Ascending aorta (tissue), 2 donors: ENCODE results near the gene ADIPOR2. TPM values are rescaled to one million over a fixed set of nuclear protein-coding genes. Genes with fewer than 3 reads are reported as not detected.

Source experiments
- DNase-seq, 2 donors: peaks; one replicate each; pipeline ENCODE4 v3.0.0-alpha.2; 2019; ENCODE audit warnings: low spot score in 2 of 2
- H3K27ac ChIP-seq, 2 donors: fragments of 200-600 bp; sonication (generic); one replicate each; pipeline ENCODE4 v1.5.1; 2016 to 2017; ENCODE audit warnings: mild to moderate bottlenecking in 1 of 2
- H3K27me3 ChIP-seq: fragments of 200-600 bp; sonication (generic); one replicate; pipeline ENCODE4 v1.5.1; 2017
- H3K36me3 ChIP-seq, 2 donors: fragments of 200-600 bp; sonication (generic); one replicate each; pipeline ENCODE4 v1.5.1; 2016
- H3K4me1 ChIP-seq, 2 donors: fragments of 200-600 bp; sonication (generic); one replicate each; pipeline ENCODE4 v1.5.1; 2016 to 2017; ENCODE audit warnings: mild to moderate bottlenecking in 1 of 2
- H3K4me3 ChIP-seq, 2 donors: fragments of 200-600 bp; sonication (generic); one replicate each; pipeline ENCODE4 v1.5.1; 2016 to 2017; ENCODE audit warnings: mild to moderate bottlenecking in 1 of 2
- H3K9me3 ChIP-seq, 2 donors: fragments of 200-600 bp; sonication (generic); one replicate each; pipeline ENCODE4 v1.5.1; 2016
- CTCF ChIP-seq, 3 experiments: fragments of 200-600 bp in 2 of 3; fragments of 450-650 bp in 1 of 3; sonication (generic) in 2 of 3; IDR thresholded peaks; one replicate each; pipeline ENCODE4 v1.5.1; 2016 to 2019; ENCODE audit warnings: antibody characterized with exemption in 3 of 3, mild to moderate bottlenecking in 1 of 3, moderate library complexity in 1 of 3
- intact Hi-C: fragments of 100-400 bp; cut with DNase I; formaldehyde crosslinking; loops from one replicate; pipeline ENCODE4 v1.15.1; 2023
- total RNA-seq: library from RNA; depleted of rRNA; stranded (reverse); fragments of >200 nt; gene quantifications from one replicate; pipeline ENCODE4 v1.1.0, GENCODE V29; 2016

Gene ADIPOR2
- total RNA-seq, 1 donor from 2014 or later = 25.7 TPM

- H3K27me3 ChIP-seq = no peaks in the 10 kb centered on the region
- peaks cover 12 to 24% of the 10 kb centered on the region in 2 donors for H3K36me3 ChIP-seq
- DNase-seq = no peak
- no peak overlapping the region for H3K27ac ChIP-seq
- TF ChIP-seq CTCF (IDR thresholded peaks at IDR 0.05) = no peak
- intact Hi-C loops = no loop called here
- no peak overlapping the region for H3K4me3 ChIP-seq
- peaks cover 0 to 4% of the 10 kb centered on the region in 2 donors for H3K4me1 ChIP-seq
- H3K9me3 ChIP-seq = no peaks in the 10 kb centered on the region
These were observed 91.3 kb downstream of the ADIPOR2 start for GRCh38 chr12:1782215-1782614.

DNA sequence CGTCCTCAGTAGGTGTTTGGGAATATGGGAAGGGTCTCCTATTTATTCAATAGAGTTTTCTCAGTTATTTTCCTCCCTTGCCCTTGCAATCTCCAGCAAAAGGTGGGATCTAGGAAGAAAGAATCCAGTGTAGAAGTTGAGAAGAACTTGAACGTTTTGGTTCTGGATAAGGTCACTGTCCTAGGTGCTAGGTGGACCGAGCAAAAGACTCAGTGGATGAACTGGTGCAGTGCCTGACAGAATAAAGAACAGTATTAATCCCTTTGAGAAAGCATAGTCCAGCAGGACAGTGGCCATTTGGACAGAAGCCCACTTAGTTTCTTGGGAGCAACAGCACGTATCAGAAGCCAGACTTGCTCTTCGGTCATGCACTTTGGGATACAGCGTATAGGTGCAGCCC lies 96.8 kb downstream of the ADIPOR2 start:
- Histone ChIP-seq H3K27ac (no peak overlapping the region), H3K36me3 (peaks cover 12 to 19% of the 10 kb centered on the region in 2 donors)

DNA sequence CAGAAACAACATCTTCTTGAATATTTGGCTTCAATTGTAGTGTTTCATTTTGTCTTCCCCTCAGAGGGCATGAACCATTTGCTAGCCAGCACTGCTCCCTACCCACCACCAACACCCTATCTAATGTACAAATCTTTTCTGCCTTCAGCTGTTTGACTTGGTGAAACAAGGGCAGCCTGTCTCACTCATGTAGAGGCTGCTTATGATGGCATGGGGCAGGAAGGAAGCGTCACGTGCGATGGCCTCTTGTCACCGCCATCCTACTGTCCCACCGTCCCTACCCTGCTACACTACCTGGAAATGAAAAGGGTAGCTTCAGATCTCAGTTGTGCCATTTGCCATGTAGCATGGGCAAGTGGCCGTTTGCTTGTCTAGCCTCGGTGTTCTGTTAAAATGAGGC lies 99.6 kb downstream of the ADIPOR2 start:
- Histone ChIP-seq H3K4me3 (no peak overlapping the region), H3K9me3 (no peaks in the 10 kb centered on the region), H3K4me1 (peaks cover 0 to under 1% of the 10 kb centered on the region in 2 donors), H3K27me3 (no peaks in the 10 kb centered on the region), H3K27ac (no peak overlapping the region), H3K36me3 (peaks cover 8 to 12% of the 10 kb centered on the region in 2 donors)
- no peak for DNase-seq
- TF ChIP-seq CTCF (IDR thresholded peaks at IDR 0.05) = no peak
- intact Hi-C loops = no loop called here

More for the DNA sequence above, 96.8 kb downstream of the ADIPOR2 start:
- Histone ChIP-seq H3K4me1 (no peaks in the 10 kb centered on the region), H3K27me3 (no peaks in the 10 kb centered on the region), H3K9me3 (no peaks in the 10 kb centered on the region), H3K4me3 (no peak overlapping the region)
- no peak for DNase-seq
- TF ChIP-seq CTCF (IDR thresholded peaks at IDR 0.05) = no peak
- intact Hi-C loops = no loop called here

- intact Hi-C loops = loop anchor here (1.0 kb wide), 1 partner anchor 139 kb away; no protein-coding TSS in a partner anchor
- peak in 1 of 2 donors; percentile 83 for DNase-seq
- H3K36me3 ChIP-seq = peaks cover under 1 to 3% of the 10 kb centered on the region in 2 donors
- no peaks in the 10 kb centered on the region for H3K9me3 ChIP-seq
- peaks cover 0 to 6% of the 10 kb centered on the region in 2 donors for H3K4me1 ChIP-seq
- H3K27me3 ChIP-seq = no peaks in the 10 kb centered on the region
- no peak overlapping the region for H3K27ac ChIP-seq
- TF ChIP-seq CTCF (IDR thresholded peaks at IDR 0.05) = peak; percentile 82 to 87 (median 87)
- no peak overlapping the region for H3K4me3 ChIP-seq
These were observed 100.4 kb downstream of the ADIPOR2 start for GRCh38 chr12:1791104-1791841.

DNA sequence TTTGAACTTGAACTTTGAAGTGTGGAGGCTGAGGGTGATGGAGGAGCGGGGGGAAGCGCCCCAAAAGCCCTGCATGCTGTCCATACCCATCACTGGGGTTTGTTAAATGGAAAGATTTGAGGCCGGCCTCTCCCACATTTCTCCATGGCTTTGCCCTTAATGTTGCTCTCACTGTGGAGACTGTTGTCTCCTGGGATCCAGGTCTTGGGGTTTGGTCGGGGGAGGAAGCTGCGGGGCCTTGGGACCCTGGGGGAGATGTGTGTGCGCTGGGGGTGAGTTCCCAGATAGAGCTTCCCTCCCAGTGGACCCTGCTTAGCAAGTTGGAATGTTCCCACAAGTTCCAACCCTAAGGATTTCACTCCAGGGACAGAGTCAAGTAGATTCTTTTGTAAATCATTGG lies 101.5 kb downstream of the ADIPOR2 start:
- intact Hi-C loops = no loop called here
- no peak overlapping the region for H3K4me3 ChIP-seq
- H3K27ac ChIP-seq = no peak overlapping the region
- H3K4me1 ChIP-seq = peaks cover 6 to 13% of the 10 kb centered on the region in 2 donors
- H3K27me3 ChIP-seq = no peaks in the 10 kb centered on the region
- no peak for TF ChIP-seq CTCF (IDR thresholded peaks at IDR 0.05)
- DNase-seq = no peak
- no peaks in the 10 kb centered on the region for H3K36me3 ChIP-seq
- no peaks in the 10 kb centered on the region for H3K9me3 ChIP-seq
